ENCODE measurements around the gene NEDD8.

Gene NEDD8

GRCh38 chr14:24181371-24182077 lies 50.6 kb downstream of the NEDD8 start:
- no peak for DNase-seq (ENCODE audit: low read depth in 1 of 2, low spot score in 1 of 2)
- in situ Hi-C loops (cut with HindIII; ENCODE audit: low pct_unique_long_range_greater_than_20kb, low sequenced_read_pairs): no loop called here
- no peak for TF ChIP-seq JUND (IDR thresholded peaks at IDR 0.05; ENCODE audit: low read depth)

DNA sequence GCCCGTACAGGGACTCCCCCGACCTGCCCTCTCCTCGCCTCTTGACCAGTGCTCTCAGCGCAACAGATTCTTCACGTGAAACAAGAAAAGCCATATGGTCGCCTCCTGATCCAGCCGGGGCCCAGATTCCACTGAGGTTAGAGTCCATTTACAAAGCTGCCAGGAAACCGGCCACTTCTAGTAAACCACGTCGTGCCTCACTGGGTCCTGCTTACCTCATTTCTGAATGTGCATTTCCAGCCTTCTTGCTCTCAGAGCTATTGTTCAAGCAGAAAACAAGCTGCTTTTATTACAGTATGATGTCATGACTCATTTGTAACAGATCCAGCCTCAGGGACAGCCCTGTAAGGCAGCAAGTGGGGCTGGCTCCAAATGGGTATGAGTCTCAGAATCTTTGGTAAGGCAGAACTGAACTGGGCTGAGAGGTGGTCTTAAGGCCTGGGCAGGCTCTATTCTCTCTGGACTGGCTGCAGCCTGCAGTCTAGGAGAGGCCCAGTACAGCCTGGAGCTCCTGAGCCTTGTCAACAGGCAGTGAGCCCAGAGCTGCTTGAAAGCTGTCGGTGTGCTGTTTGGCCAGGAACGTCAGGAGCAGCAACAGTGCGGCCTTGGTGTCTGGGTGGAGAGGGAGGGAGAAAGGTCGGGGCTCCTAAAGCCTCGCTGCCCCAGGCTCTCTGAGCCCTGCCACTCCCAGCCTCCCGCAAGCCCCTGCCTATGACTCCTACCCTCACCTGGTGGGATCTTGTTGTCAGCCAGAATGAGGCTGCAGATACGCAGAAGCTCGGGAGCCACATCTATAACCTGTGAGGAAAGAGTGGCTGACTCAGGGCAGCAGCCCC lies 52.0 kb downstream of the NEDD8 start:
- TF ChIP-seq JUND (IDR thresholded peaks at IDR 0.05; ENCODE audit: low read depth): no peak
- DNase-seq (ENCODE audit: low read depth in 1 of 2, low spot score in 1 of 2): no peak
- in situ Hi-C loops (cut with HindIII; ENCODE audit: low pct_unique_long_range_greater_than_20kb, low sequenced_read_pairs): no loop called here

DNA sequence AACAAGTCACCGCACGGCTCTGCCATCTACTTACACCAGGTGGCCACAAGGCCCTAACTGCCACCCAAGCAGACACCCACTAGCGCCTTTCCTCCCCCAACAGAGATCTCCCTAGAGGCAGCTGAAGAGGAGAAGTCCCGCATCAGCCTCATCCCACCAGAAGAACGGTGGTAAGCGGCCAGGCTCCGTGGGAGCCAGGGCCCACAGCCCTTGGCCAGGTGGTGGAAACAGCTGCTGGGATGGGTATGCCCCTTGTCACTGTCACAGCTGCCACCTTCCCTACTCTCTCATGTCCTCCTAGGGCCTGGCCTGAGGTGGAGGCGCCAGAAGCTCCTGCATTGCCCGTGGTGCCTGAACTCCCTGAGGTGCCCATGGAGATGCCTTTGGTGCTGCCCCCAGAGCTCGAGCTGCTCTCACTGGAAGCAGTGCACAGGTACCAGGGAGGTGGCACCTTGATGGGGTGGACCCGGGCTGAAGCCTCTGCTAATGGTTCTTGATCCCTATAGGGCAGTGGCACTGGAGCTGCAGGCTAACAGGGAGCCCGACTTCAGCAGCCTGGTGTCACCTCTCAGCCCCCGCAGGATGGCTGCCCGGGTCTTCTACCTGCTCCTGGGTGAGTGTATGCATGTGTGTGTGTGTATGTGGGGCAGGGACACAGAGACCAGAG lies 52.7 kb downstream of the NEDD8 start:
- in situ Hi-C loops (cut with HindIII; ENCODE audit: low pct_unique_long_range_greater_than_20kb, low sequenced_read_pairs): no loop called here
- DNase-seq (ENCODE audit: low read depth in 1 of 2, low spot score in 1 of 2): no peak
- TF ChIP-seq JUND (IDR thresholded peaks at IDR 0.05; ENCODE audit: low read depth): no peak

- in situ Hi-C loops (cut with HindIII; ENCODE audit: low pct_unique_long_range_greater_than_20kb, low sequenced_read_pairs): no loop called here
- no peak for DNase-seq (ENCODE audit: low read depth in 1 of 2, low spot score in 1 of 2)
- no peak for TF ChIP-seq JUND (IDR thresholded peaks at IDR 0.05; ENCODE audit: low read depth)
Measured at GRCh38 chr14:24178399-24179178, 53.6 kb downstream of the NEDD8 start.

GRCh38 chr14:24177891-24178290 lies 54.3 kb downstream of the NEDD8 start:
- DNase-seq (ENCODE audit: low read depth in 1 of 2, low spot score in 1 of 2): no peak
- in situ Hi-C loops (cut with HindIII; ENCODE audit: low pct_unique_long_range_greater_than_20kb, low sequenced_read_pairs): no loop called here
- no peak for TF ChIP-seq JUND (IDR thresholded peaks at IDR 0.05; ENCODE audit: low read depth)

DNA sequence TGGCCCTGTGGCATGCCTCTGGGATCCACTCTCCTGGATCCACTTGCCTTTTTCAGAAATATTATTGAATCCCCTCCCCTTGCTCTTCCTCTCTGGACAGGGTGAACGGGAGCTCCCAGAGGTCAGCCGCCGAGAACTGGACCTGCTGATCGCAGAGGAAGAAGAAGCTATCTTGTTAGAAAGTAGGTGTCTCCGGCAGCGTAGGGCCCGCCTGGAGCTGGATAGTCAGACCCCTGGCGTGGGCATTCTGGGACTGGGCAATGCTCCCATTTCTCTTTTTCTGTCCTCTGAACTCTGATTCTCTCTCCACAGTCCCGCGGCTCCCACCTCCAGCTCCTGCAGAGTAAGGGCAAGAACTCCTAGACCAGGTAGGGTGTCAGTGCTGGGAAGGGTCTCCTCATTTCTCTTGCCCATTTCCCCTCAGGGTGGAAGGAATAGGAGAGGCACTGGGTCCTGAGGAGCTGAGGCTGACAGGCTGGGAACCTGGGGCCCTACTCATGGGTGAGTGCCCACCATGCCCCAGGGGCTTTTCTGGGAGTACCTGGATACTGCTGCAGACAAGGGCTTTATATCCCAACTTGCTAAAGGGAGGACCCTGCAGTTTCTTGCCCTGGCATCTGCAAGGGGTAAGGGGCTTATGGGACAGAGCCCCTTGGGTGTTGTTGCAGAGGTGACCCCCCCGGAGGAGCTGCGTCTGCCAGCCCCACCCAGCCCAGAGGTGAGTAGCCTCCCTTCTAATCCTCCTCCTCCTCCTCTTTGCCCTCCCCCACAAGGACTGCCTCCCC lies 54.9 kb downstream of the NEDD8 start:
- in situ Hi-C loops (cut with HindIII; ENCODE audit: low pct_unique_long_range_greater_than_20kb, low sequenced_read_pairs): no loop called here
- no peak for TF ChIP-seq JUND (IDR thresholded peaks at IDR 0.05; ENCODE audit: low read depth)
- no peak for DNase-seq (ENCODE audit: low read depth in 1 of 2, low spot score in 1 of 2)

GRCh38 chr14:24176599-24176998 lies 55.6 kb downstream of the NEDD8 start:
- DNase-seq (ENCODE audit: low read depth in 1 of 2, low spot score in 1 of 2): no peak
- in situ Hi-C loops (cut with HindIII; ENCODE audit: low pct_unique_long_range_greater_than_20kb, low sequenced_read_pairs): no loop called here
- TF ChIP-seq JUND (IDR thresholded peaks at IDR 0.05; ENCODE audit: low read depth): no peak

DNA sequence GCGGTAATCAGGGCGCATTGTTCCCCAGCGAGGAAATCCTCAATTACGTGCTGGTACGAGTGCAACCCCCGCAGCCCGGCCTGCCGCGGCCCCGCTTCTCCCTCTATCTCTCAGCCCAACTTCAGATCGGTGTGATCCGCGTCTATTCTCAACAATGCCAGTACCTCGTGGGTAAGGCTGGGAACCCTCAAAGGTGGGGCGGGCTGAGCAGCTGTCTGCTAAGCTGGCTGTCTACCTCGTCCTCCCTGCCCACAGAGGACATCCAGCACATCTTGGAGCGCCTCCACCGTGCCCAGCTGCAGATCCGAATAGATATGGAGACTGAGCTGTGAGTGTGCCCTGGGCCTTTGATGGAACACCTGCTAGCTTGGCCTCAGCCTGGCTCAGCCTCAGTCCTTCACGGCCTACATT lies 59.3 kb downstream of the NEDD8 start:
- TF ChIP-seq JUND (IDR thresholded peaks at IDR 0.05; ENCODE audit: low read depth): no peak
- in situ Hi-C loops (cut with HindIII; ENCODE audit: low pct_unique_long_range_greater_than_20kb, low sequenced_read_pairs): no loop called here
- no peak for DNase-seq (ENCODE audit: low read depth in 1 of 2, low spot score in 1 of 2)

- in situ Hi-C loops (cut with HindIII; ENCODE audit: low pct_unique_long_range_greater_than_20kb, low sequenced_read_pairs): no loop called here
- DNase-seq (ENCODE audit: low read depth in 1 of 2, low spot score in 1 of 2): no peak
- TF ChIP-seq JUND (IDR thresholded peaks at IDR 0.05; ENCODE audit: low read depth): no peak
Measured at GRCh38 chr14:24172261-24172860, 59.8 kb downstream of the NEDD8 start.

DNA sequence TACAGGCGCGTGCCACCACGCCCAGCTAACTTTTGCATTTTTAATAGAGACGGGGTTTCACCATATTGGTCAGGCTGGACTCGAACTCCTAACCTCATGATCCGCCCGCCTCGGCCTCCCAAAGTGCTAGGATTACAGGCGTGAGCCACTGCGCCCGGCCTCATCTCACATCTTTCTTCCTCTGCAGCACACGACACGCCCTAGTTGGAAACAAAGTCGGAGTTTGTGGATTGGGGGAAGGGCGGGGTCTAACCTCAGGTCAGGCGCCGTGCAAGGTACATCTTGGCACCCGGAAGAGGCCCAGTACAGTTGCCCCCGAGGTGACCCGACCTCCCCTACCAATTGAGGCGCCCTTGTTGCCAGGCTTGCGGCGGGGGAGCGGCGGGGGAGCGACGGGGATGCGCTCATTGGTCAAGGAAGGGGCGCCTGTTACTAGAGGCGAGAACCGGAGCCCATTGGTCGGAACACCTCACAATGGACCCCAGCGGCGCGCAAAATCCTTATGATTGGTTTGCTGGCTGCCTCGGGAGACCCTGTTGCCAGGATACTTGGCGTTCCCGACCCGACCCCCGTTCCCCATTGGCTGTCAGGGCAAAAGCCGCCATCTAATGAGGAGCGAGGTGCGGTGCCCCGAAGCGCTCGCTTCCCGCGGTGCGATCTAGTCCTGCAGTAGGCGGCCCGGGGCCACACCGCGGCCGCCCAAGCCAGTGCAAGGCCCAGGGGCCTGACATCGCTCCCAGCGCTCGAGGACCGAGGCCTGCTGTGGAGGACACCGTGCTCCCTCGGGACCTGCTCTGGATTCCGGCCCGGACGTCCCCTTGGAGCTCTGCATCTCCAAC lies 60.5 kb downstream of the NEDD8 start, which contains the start of gene REC8:
Gene REC8 (plus strand): TSS at position 659 of the 839 bp plus-strand sequence. CDS start 473 bp downstream, outside the sequence.
- no peak for DNase-seq (ENCODE audit: low read depth in 1 of 2, low spot score in 1 of 2)
- in situ Hi-C loops (cut with HindIII; ENCODE audit: low pct_unique_long_range_greater_than_20kb, low sequenced_read_pairs): no loop called here
- TF ChIP-seq JUND (IDR thresholded peaks at IDR 0.05; ENCODE audit: low read depth): no peak

Data from T47D (cell line).